ENCODE measurements around the gene CCDC141.

Gene CCDC141

GRCh38 chr2:178830451-178830850 is 219.5 kb downstream of the CCDC141 start:
- DNase-seq (ENCODE audit: low read depth in 1 of 2, low spot score in 1 of 2), result no peak

- no peak for DNase-seq (ENCODE audit: low read depth in 1 of 2, low spot score in 1 of 2)
These were observed 220.0 kb downstream of the CCDC141 start for GRCh38 chr2:178829981-178830380.

- DNase-seq (ENCODE audit: low read depth in 1 of 2, low spot score in 1 of 2), result no peak
These were observed 220.5 kb downstream of the CCDC141 start for GRCh38 chr2:178829299-178829960.

- DNase-seq (ENCODE audit: low read depth in 1 of 2, low spot score in 1 of 2), result no peak
These were observed 221.5 kb downstream of the CCDC141 start for GRCh38 chr2:178828486-178828881.

GRCh38 chr2:178827739-178828485 is 222.0 kb downstream of the CCDC141 start:
- no peak for DNase-seq (ENCODE audit: low read depth in 1 of 2, low spot score in 1 of 2)

- no peak for DNase-seq (ENCODE audit: low read depth in 1 of 2, low spot score in 1 of 2)
These were observed 222.8 kb downstream of the CCDC141 start for GRCh38 chr2:178827111-178827510.

- no peak for DNase-seq (ENCODE audit: low read depth in 1 of 2, low spot score in 1 of 2)
These were observed 224.8 kb downstream of the CCDC141 start for GRCh38 chr2:178825183-178825582.

GRCh38 chr2:178824181-178824580 is 225.8 kb downstream of the CCDC141 start:
- no peak for DNase-seq (ENCODE audit: low read depth in 1 of 2, low spot score in 1 of 2)

GRCh38 chr2:178819992-178820391 is 229.9 kb downstream of the CCDC141 start:
- DNase-seq (ENCODE audit: low read depth in 1 of 2, low spot score in 1 of 2), result no peak

- DNase-seq (ENCODE audit: low read depth in 1 of 2, low spot score in 1 of 2), result no peak
These were observed 230.6 kb downstream of the CCDC141 start for GRCh38 chr2:178819147-178819875.

- no peak for DNase-seq (ENCODE audit: low read depth in 1 of 2, low spot score in 1 of 2)
These were observed 238.0 kb downstream of the CCDC141 start for GRCh38 chr2:178811901-178812300.

- DNase-seq (ENCODE audit: low read depth in 1 of 2, low spot score in 1 of 2), result no peak
These were observed 238.9 kb downstream of the CCDC141 start for GRCh38 chr2:178811045-178811444.

GRCh38 chr2:178810422-178810821 is 239.5 kb downstream of the CCDC141 start:
- DNase-seq (ENCODE audit: low read depth in 1 of 2, low spot score in 1 of 2), result no peak

- no peak for DNase-seq (ENCODE audit: low read depth in 1 of 2, low spot score in 1 of 2)
These were observed 242.5 kb downstream of the CCDC141 start, which contains the start of gene TTN for GRCh38 chr2:178807227-178808008. Gene TTN, minus strand, starts transcription at chr2:178807423. Its CDS starts 2,781 bp downstream, at chr2:178804642.

- DNase-seq (ENCODE audit: low read depth in 1 of 2, low spot score in 1 of 2), result no peak
These were observed 243.4 kb downstream of the CCDC141 start for GRCh38 chr2:178806543-178806942.

GRCh38 chr2:178805457-178805856 is 244.5 kb downstream of the CCDC141 start:
- DNase-seq (ENCODE audit: low read depth in 1 of 2, low spot score in 1 of 2), result no peak

GRCh38 chr2:178804791-178805190 is 245.1 kb downstream of the CCDC141 start:
- no peak for DNase-seq (ENCODE audit: low read depth in 1 of 2, low spot score in 1 of 2)

GRCh38 chr2:178800510-178800909 is 249.4 kb downstream of the CCDC141 start:
- no peak for DNase-seq (ENCODE audit: low read depth in 1 of 2, low spot score in 1 of 2)

GRCh38 chr2:178799305-178799704 is 250.6 kb downstream of the CCDC141 start:
- no peak for DNase-seq (ENCODE audit: low read depth in 1 of 2, low spot score in 1 of 2)

GRCh38 chr2:178796079-178796677 is 253.8 kb downstream of the CCDC141 start:
- DNase-seq (ENCODE audit: low read depth in 1 of 2, low spot score in 1 of 2), result no peak

GRCh38 chr2:178787934-178788333 is 262.0 kb downstream of the CCDC141 start:
- DNase-seq (ENCODE audit: low read depth in 1 of 2, low spot score in 1 of 2), result no peak

Data from activated CD4-positive, alpha-beta T cell treated with anti-CD3 and anti-CD28 coated beads, Interleukin-2, amount 50 U/mL, for 24 hours (primary cell).